Measurements from ENCODE around the gene FSTL1.

GRCh38 chr3:120470870-120471269, 20.1 kb upstream of the FSTL1 start:
- TF ChIP-seq POLR2A (IDR thresholded peaks at IDR 0.05), result no peak
- TF ChIP-seq, protein P1, sequence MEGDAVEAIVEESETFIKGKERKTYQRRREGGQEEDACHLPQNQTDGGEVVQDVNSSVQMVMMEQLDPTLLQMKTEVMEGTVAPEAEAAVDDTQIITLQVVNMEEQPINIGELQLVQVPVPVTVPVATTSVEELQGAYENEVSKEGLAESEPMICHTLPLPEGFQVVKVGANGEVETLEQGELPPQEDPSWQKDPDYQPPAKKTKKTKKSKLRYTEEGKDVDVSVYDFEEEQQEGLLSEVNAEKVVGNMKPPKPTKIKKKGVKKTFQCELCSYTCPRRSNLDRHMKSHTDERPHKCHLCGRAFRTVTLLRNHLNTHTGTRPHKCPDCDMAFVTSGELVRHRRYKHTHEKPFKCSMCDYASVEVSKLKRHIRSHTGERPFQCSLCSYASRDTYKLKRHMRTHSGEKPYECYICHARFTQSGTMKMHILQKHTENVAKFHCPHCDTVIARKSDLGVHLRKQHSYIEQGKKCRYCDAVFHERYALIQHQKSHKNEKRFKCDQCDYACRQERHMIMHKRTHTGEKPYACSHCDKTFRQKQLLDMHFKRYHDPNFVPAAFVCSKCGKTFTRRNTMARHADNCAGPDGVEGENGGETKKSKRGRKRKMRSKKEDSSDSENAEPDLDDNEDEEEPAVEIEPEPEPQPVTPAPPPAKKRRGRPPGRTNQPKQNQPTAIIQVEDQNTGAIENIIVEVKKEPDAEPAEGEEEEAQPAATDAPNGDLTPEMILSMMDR (IDR thresholded peaks at IDR 0.05), result no peak
- TF ChIP-seq POLR2AphosphoS5 (IDR thresholded peaks at IDR 0.05), result no peak
